Hippocampal formation (tissue), 2 donors: ENCODE results near the gene EXOSC2.
"Not testable (repeated sequence)": the region's sequence is repeated elsewhere in the genome, so short reads cannot be mapped to it uniquely, and the experiment has no call there.

Experiments
- DNase-seq, 2 donors: peaks; one replicate each; lab custom pipeline; 2025; lab: John Stamatoyannopoulos, UW

EXOSC2 gene

DNA sequence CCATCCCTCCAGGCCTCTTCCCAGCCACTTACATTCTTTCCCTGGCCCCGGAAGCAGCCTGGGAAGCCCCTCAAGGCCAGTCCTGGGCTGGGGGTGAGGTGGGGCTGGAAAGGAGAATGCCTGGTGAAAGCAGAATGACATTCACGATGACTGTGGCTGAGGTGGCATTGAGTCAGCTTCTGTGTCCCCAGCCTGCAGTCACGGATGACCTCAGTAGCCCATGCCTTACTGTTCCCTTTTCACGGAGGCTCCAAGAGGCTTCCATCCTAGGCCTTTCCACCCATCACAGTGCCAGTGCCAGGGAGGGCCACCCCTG lies 26.5 kb upstream of the EXOSC2 start:
- DNase-seq = no peak

DNA sequence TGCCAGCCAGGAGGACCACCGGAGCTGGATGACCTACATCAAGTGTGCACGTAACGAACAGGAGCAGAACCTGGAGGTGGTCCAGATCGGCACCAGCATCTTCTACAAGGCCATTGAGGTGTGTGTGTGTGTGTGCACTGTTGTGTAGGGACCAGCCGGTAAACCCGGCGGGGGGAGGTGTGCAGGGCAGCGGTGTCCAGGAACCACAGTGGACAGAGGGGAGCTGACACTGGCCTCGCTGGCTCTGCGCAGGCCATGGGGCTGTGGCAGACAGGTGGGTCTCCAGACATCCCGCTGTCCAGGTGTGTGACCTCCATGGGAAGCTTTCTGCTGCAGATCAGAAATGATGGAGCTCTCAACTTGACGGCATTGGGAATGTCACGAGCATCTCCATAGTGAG lies 25.4 kb upstream of the EXOSC2 start:
- DNase-seq = no peak

DNA sequence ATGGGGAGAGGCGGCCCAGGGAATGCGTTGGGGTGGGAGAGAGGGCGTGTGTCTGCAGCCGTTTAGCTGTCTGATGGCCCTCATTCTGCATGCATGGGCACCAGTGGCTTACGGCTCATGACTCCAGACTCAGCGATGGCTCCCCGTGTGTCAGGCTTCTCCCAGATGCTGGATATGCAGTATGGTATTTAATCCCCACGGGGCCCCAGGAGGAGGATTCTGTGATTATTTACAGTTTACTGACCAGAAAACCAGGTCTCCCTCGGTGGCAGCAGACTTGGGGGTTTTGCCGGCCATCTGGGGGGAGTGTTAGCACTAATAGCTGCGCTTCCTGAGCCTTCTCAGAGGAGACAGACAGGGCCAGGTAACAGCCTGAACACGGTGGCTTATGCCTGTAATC lies 24.9 kb upstream of the EXOSC2 start:
- no peak for DNase-seq

DNA sequence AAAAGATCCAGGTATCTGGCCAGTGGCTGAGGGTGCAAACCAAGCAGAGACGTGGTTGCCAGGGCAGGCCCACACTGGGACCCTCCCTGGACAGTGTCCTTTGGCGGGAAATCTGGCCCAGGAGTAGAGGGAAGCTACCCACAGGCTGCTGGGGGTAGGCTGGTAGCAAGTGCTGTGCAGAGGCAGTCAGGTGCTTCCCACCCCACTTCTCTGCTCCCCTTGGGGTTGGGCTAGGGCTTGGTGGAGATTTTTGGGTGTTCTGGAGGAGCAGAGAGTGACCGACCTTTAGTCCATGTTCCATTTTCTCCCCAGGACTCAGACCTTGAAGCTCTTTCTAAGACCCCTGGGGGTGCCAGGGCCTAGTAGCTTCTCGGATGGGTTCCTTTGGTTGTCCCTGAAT lies 23.6 kb upstream of the EXOSC2 start:
- no peak for DNase-seq

DNA sequence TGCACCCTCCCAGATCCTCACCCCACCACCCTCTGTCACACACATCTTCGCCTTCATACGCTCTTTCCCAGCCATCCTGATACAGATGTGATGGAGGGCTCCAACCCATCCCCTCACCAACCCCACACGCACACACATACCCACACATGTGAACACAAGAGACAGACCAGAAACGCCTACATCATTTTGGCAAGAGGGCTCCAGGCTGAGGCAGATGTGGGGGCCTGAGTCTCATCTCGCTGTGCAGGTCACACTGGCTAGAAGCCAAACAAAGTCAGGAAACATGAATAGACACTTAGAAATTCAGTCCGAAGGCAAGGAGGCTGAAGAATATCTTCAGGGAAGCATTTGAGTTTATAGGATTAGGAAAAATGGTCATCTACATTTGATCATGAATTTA lies 22.9 kb upstream of the EXOSC2 start:
- no peak for DNase-seq

DNA sequence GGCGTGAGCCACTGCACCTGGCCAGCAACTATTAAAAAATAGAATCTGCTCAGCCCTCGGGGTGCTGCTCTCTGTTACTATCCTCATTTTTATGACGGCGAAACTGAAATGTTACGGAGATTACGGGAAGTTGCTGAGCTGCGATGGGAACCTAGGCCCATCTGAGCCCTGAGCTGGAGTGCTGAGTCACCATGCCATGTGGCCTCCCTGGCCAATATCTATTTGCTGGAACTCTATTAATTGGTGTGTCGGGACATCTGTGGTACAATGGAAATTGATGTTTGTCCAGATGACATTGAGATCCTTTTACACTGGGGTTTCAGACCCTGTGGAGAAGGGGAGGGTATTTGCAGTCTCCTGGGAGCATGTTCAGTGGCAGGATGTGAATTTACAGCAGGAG lies 21.1 kb upstream of the EXOSC2 start:
- DNase-seq = no peak

DNA sequence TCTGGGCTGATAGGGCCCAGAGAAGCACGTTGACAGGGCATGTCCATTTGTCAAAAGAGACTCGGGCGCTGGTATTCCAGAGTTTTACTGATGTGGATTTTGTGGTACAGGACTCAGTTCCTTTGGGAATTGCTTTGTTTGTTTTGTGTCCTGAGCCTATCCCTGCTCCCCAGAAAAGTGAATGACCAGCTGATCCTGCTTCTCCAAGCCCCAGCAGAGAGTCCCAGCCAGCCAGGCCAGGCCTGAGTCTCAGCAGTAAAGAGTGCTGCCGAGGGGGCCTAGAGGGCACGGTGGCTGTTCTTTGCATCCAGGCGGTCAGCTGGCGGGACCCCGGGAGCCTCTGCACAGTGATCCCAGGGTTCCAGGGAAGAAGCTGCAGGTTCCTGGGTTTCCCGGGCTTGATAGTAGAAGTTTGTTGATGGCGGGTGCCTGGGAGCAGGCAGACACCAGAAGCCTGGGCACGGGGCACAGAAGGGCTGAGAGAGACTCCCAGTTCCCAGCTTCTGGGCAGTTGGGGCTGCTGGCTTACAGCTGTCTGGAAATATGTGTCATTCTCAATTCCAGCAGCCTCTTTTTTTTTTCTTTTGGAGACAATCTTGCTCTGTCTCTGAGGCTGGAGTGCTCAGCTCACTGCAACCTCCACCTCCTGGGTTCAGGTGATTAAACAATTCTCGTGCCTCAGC lies 20.5 kb upstream of the EXOSC2 start:
- DNase-seq = no peak

DNA sequence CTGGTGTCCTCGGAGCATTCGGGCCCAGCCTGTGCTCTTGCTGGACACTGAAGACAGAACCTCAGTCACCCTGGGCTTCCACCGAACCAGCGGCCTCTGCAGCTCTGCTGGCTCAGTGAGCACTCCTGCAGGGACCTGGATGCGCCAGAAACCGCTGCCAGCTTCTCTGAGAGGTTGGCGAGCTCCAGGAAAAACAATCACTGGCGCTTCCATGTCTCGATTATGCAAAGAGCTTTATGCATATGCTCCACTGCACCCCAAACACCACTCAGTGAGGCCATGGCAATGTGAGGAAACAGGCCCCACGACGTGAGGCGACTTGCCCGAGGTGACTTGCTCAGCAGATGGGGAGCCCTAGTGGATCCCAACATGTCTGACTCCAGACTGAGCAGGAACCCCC lies 18.2 kb upstream of the EXOSC2 start:
- DNase-seq = no peak

DNA sequence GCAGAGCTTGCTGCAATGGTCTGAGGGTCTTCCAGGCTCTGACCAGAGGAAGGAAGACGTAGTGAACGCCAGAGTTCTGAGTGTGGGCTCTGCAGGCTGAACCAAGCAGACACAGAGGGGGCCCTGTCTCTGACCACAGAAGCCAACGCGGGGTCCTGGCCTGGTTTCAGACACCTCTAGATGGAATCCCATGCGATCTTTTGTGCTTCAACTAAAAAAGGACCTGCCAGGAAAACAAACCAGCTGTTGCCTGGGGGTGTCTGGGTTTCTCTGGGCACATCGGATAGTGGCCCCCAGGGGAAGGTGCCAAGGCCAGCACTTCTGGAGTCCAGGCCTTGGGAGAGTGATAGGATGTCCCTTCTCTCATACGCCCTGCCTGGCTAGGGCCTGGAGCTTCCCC lies 16.3 kb upstream of the EXOSC2 start:
- no peak for DNase-seq

DNA sequence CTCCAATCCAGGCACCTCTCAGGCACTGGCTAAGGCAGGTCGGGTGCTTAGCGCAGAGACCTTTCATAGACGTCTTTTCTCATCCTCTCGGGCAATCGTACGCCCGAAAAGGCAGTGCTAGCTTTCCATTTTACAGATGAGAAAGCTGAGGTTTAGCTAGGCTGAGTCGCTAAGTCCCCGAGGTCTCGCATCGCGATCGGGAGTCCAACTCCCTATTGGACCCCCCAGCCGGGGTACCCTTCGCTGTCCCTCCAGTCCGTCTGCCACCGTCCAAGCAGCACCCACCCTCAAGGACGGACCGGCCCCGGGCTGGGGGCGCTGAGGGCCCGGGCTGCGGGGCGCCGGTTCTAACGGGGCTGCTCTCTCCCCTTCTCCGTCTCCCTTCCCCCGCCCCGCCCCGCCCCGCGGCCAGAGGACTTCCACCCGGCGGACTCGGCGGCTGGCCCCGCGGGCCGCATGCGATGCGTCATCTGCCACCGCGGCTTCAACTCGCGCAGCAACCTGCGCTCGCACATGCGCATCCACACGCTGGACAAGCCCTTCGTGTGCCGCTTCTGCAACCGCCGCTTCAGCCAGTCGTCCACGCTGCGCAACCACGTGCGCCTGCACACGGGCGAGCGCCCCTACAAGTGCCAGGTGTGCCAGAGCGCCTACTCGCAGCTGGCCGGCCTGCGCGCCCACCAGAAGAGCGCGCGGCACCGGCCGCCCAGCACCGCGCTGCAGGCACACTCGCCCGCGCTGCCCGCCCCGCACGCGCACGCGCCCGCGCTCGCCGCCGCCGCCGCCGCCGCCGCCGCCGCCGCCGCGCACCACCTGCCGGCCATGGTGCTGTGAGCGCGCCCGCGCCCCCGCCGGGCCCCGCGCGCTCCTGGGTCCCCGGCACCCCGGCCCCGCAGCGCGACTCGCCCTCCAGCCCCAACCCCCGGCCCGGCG lies 12.5 kb upstream of the EXOSC2 start:
- peak in 1 of 2 donors; percentile 2 for DNase-seq

DNA sequence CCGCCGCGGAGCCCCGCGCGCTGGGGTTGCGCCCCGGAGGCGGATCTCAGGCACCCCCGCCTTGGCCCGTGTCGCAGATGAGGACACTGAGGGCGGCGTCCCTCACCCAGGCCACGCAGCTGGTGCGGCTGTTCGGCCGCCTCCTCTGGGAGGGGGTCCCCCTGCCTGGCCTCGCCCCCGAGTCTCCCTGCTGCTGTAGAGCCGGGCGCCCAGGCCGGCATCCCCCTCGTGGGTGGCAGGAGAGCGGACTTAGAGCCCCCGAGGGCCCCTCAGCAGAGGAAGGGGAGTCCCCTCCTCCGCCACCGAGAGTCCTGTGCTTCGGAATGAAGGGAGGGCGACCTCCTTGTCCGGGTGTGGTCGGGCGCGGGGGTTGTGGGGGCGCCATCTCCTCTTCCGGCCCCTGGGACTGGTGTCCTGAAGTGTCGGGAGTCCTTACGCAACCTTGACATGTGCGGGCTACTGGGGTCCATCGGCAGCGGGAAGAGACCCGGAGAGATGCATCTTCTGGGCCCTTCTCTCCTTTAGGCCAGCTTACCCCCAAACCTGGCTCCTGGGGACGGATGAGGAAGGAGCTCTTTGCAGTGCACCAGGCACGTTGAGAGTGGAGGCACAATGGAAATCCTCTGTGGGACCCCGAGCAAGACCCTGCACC lies 11.7 kb upstream of the EXOSC2 start:
- DNase-seq = no peak

DNA sequence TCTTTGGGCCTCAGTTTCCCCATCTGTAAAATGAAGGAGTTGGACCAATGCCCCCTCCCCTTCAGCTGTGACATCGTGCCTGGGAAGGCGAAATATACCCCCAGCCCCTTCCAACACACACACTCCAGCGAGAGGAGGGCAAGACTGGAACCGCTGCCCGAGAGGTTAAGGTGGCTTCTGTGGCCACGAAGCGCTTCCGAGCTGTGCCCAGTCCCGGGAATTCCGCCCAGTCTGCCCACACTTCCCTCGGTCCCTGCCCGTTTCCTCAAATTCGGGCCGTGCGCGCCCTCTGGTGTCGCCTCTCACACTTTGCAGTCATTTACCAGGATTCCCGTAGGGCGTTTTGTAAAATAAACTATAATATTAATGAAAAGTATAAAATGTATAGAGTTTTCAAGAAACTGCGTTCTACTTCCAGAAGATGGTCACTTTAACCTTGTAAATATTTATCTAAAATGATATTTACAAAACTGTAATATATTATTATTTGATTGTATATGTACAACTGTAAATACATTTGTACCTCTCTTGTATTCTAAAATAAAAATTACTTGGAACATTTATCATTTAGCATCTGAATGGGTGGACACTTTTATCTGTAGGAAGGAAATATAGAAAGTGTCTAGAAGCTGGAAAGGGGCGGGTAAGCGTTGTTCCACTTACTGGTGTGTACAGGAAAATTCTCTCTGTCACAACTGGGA lies 11.0 kb upstream of the EXOSC2 start:
- peak; percentile 56 to 78 for DNase-seq

DNA sequence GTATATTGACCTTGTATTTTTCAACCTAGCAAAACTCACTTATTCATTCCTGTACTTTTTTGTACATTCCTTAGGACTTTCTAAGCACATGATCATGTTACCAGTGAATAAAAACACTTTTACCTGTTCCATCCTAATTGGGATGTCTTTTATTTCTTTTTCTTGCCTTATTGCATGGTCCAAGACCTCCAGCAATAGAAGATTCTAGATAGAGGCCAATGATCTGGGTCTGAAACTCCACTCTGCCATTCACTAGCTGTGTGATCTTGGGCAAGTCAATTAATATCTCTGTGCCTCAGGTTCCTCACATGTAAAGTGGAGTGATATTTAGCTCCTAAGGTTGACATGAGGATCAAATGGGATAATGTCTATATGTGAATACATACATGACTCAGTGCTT lies 8.5 kb upstream of the EXOSC2 start:
- DNase-seq = no peak

DNA sequence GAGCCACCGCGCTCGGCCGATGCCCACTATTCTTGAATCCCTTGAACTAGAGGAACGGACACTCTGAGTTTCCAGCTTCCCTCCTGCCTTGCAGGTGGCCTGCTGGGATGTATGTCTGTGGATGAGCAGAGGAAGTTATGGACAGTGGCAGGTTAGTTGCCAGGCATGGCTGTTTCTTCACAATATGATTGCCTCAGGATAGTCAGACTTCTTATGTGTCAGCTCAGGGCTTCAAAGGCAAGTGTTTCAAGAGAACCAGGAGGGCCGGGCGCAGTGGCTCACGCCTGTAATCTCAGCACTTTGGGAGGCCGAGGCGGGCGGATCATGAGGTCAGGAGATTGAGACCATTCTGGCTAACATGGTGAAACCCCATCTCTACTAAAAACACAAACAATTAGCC lies 7.6 kb upstream of the EXOSC2 start:
- not testable (repeated sequence) for DNase-seq

DNA sequence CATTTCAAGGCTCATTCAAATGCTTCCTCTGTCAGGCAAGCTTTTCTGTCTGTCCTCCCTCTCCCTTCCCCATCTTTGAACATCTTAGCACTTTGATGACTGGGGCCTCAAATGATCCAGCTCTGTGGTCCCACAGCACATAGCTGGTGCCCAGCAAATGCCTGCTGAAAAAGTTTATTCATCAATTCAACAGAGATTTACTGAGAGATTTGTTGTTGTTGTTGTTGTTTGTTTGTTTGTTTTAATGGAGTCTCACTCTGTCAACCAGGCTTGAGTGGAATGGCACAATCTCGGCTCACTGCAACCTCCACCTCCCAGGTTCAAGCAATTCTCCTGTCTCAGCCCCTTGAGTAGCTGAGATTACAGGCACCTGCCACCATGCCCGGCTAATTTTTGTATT lies 6.0 kb upstream of the EXOSC2 start:
- no peak for DNase-seq

DNA sequence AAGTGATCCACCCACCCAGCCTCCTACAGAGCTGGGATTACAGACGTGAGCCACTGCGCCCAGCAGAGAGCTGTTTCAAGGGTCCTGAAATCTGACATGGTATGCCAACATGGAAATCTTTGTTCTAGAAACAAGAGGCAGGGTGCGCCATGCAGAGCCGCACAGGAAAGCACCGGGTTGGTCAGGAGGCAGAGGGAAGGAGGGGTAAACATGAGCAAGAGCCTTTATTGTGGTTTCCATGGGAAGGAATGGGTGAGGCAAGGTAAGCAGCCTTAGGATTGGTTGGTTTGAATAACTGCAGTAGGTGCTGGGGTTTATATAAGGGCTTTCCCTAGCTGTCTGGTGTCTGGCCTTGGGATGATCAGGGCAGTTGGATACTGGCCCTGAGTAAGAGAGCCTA lies 5.5 kb upstream of the EXOSC2 start:
- DNase-seq = no peak

DNA sequence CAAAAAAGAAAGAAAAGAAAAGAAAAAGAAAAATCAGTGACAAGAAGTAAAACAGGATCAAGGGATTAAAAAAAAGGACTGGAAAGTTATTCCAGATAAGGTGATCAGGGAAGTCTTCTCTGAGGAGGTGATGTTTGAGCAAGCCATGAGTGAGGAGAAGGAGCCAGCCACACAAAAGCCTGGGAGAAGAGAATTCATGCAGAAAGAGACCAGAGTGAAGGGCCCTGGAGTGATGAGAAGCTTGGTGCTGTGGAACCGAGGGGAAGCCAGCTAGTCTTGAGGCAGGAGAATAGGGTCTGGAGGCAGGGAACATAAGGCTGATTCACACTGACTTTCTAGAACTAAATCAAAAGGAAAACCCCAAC lies 4.0 kb upstream of the EXOSC2 start:
- no peak for DNase-seq

DNA sequence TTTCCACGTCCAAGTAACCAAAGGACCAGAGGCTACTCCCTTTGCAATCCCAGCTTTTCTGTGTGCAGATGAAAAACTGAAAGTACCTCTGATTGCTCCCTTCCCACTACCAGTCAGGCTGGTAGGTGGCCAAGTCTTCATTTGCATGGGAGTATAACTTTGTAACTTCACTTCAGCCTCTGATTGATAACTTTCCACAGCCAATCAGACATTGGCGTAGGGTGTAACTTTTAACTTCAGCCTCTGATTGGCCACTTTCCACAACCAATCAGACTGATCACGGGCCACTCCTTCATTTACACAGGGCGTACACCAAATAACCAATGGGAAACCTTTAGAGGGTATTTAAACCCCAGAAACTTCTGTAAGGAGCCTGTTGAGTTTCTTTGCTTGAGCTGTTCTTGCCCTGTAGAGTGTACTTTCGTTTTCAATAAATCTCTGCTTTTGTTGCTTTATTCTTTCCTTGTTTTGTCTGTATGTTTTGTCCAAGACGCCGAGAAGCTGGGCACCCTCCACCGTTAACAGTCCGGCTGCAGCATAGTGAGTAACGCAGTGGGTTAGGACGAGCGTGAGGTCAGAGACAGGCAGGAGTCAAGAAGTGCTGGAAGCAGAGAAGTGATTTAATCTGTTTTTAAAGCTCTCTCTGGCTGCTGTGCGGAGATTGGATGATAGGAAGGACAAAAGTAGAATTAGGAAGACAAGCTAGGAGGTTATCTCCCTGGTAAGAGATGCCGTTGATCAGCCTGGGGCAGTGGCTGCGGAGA lies 3.5 kb upstream of the EXOSC2 start:
- peak; percentile 43 to 45 for DNase-seq

DNA sequence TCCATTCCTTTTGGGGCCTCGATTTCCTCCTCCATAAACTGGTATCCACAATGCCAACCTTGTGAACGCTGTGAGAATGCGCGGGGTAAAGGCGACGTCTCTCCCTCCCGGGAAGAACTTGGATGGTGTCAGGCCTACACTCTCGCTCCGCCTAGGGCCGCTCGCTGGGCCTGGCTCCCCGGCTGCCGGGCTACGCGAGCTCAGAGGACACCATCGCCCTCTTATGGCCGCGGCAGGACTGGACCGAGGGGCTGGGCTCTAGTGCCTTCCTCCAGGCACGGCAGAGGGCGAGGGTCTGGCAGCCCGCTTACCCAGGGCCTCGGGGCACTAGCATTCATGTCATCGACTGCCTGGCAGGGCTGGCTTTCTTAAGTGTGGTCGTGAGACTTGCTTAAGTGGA lies 1.3 kb upstream of the EXOSC2 start:
- no peak for DNase-seq

DNA sequence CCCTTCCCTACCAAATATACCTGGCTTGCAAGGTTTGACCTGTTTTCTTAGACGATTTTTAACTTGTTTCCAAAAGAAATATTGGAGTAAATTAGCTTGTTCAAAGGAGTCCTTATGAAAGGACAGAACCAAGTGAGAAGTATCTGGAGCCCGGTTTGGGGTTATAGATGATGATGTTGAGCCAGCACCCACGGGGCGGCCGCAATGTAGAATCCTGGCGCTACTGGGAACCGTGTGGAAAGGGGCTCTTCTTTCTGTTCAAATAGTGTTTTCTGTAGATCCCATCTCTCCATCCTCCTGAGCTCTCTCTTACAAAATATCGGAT lies 517 bp upstream of the EXOSC2 start:
- DNase-seq = no peak

DNA sequence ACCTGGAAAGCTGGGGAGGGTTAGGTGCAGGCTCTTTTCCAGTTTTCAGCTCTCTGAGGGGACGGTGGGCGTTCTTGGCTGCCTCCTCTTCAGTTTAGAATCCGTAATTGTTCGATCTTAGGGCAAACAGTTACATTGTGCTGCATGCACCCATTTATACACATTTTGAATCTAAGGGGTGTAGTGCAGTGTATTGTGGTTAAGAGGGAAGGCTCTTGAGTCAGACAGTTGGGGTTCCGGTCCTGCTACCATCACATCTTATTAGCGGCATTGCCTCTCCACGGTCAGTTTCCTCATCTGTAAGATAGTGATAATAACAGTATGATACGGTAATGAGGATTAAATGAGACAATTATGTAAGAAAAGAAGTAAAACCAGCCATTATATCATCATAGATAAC lies 625 bp downstream of the EXOSC2 start:
- DNase-seq = no peak

DNA sequence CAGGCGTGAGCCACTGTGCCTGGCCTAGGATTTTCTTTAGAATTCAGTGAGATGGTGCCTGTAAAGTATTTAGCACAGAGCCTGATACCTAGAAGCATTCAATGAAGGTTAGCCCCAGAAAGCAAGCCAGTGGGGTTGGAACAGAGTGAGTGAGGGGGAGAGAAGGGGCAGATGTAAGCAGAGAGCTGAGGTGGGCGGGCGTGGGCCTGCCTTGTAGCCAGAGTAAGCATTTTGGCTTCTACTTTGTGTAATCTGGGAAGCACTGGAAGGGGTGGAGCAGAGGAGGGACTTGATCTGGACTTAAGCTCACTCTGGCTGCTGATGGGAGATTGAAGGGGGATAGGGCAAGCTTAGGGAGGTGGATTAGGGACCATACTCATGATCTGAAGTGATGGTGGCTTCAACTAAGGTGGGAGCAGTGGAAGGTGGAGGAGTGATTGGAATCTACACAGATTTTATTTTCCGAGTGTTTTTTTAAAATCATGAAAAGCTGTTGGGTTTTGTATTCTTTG lies 2.6 kb downstream of the EXOSC2 start:
- no peak for DNase-seq
